Measurements from ENCODE around the gene ADRB1.

Gene ADRB1

DNA sequence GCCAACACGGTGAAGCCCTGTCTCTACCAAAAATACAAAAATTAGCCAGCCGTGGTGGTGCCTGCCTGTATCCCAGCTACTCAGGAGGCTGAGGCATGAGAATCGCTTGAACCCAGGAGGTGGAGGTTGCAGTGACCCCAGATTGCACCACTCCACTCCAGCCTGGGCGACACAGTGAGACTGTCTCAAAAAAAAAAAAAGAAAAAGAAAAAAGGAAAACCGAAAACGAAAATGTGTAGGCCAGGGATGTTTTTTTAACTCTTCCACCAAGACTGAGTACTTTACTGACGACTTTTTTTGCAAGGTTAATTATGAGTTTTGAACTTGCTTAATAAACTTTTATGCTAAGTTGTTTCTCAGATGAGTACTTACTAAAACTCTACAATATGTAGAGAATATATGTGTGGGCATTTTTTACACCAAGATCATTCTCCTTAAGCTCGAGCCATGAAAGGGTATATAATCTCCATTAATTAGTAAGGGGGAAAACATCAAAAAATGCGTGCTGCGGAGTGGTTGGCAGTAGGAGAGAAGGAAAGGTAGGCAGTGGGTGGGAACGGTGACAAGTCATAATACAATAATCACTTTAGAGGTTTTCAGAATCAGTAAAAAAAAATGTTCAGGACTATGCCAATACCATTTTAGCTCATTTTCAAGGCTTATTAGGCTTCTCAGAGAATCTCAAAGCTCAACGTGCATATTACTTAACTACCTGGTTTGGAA lies 8.6 kb upstream of the ADRB1 start:
- Histone ChIP-seq H3K4me1 (no peaks in the 10 kb centered on the region), H4K20me1 (no peaks in the 10 kb centered on the region), H3K4me2 (no peak overlapping the region), H3K4me3 (no peak overlapping the region), H3K36me3 (no peaks in the 10 kb centered on the region), H3K27me3 (no peaks in the 10 kb centered on the region), H3K27ac (no peak overlapping the region), H3K9me3 (no peaks in the 10 kb centered on the region), H3K9ac (no peak overlapping the region)
- no peak for TF ChIP-seq Cebpa-rat (IDR thresholded peaks at IDR 0.05)

DNA sequence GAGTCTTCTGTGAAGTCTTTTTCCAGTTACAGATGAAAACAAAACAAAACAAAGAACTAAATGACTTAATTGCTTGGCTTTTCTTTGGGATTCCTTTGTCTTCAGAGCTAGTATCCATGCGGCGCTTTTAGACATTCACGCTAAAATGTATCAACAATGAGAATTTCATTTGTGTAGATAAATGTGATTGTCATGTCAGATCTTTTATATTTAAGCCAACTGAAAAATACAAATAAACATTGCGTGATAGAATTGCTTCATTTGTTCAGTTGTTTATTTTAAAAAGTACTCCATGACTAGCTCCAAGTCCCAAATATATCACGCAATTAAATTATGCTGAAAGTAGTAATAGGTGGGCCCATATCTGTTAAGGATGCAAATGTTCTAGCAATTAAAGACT lies 7.9 kb upstream of the ADRB1 start:
- no peak overlapping the region for H3K27ac ChIP-seq
- no peaks in the 10 kb centered on the region for H3K27me3 ChIP-seq
- no peaks in the 10 kb centered on the region for H3K4me1 ChIP-seq

DNA sequence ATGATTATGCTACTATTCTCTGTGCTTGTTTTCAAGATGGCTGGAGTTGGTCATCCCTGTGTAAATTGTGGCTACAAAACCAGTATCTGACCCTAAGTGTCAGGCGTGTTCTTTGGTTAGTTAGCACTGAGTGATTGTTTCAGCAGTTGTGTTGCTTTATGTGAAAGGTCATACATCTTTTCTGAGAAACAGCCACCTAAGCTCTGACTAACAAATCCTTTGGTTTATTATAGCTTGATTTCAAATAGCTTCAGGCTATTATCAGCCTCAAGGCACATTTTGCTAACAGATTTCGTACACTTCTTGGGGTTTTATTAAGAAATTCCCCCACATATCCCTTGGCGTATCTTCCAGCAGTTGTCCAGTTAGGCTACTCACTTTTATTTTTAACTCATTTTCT lies 4.8 kb upstream of the ADRB1 start:
- TF ChIP-seq Cebpa-rat (IDR thresholded peaks at IDR 0.05): no peak
- no peaks in the 10 kb centered on the region for H3K9me3 ChIP-seq
- H3K36me3 ChIP-seq: no peaks in the 10 kb centered on the region
- peaks cover 8% of the 10 kb centered on the region; the same call in 1 of the 2 replicates for H3K4me1 ChIP-seq
- H3K4me2 ChIP-seq: no peak overlapping the region
- no peaks in the 10 kb centered on the region for H3K27me3 ChIP-seq
- no peak overlapping the region for H3K27ac ChIP-seq
- no peak overlapping the region for H3K4me3 ChIP-seq
- H4K20me1 ChIP-seq: no peaks in the 10 kb centered on the region
- H3K9ac ChIP-seq: no peak overlapping the region

More for the DNA sequence above, 7.9 kb upstream of the ADRB1 start:
- Histone ChIP-seq H3K9ac (no peak overlapping the region), H3K4me2 (no peak overlapping the region), H4K20me1 (no peaks in the 10 kb centered on the region), H3K4me3 (no peak overlapping the region), H3K36me3 (no peaks in the 10 kb centered on the region), H3K9me3 (no peaks in the 10 kb centered on the region)
- TF ChIP-seq Cebpa-rat (IDR thresholded peaks at IDR 0.05): no peak

DNA sequence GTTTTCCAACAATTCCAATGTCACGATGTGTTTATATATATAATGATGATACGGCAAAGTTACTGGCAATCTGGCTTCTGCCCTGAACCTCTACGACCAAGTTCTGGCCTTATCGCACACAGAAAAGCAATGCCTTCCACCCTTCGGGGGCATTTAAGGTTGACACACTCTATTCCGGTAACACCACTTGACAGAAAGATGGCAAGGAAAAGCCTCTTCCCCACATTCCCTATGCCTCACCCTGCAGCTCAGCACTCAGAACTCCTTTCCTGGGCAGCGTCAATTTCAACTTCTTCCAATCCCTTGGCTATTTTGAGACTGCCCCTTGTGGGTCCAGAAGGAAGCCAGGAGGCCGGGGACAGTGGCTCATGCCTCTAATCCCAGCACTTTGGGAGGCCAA lies 2.5 kb upstream of the ADRB1 start:
- Histone ChIP-seq H3K9me3 (peaks cover 8% of the 10 kb centered on the region), H3K9ac (no peak overlapping the region), H4K20me1 (no peaks in the 10 kb centered on the region), H3K4me3 (no peak overlapping the region), H3K27ac (no peak overlapping the region), H3K4me2 (no peak overlapping the region; the same call in 1 of the 2 replicates), H3K36me3 (no peaks in the 10 kb centered on the region), H3K27me3 (peaks cover 22% of the 10 kb centered on the region), H3K4me1 (peaks cover 15% of the 10 kb centered on the region; the same call in 1 of the 2 replicates)
- TF ChIP-seq Cebpa-rat (IDR thresholded peaks at IDR 0.05): no peak

DNA sequence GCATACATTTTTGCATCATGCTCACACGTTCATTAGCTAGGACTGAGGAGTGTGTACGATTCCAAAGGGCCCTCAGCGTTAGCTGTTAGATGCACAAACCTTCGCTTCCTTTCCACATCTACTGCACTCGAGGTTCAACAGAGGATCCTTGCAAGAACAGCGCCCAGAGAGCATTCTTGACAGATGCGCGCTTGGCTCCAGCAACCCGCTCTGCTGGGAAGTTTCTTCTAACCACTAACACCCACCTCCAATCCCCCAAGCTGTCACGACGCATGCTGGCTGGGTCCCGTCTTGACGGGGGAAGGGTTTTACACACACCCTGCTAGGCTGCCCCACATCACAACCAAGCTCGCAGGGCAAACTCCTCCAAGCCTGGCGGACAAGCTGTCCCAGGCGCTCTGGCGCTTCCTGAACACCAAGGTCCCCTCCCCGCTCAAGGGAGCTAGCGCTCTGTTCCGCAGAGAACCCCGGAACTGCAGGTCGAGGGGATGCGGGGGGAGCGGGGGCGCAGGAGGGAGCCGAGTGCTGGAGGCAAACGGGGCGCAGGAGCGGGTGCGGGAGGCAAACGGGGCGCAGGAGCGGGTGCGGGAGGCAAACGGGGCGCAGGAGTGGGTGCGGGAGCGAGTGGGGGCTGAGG lies 653 bp upstream of the ADRB1 start:
- Histone ChIP-seq H4K20me1 (0 out of 2 replicates have a peak, but pooled peaks cover 5% of the 10 kb centered on the region), H3K27me3 (peaks cover 24% of the 10 kb centered on the region), H3K9ac (peak overlapping the region; percentile 67), H3K4me1 (peaks cover 15% of the 10 kb centered on the region; the same call in 1 of the 2 replicates), H3K9me3 (peaks cover 8% of the 10 kb centered on the region), H3K4me2 (peak overlapping the region; percentile 90), H3K4me3 (peak overlapping the region; percentile 74), H3K27ac (peak overlapping the region; percentile 59), H3K36me3 (no peaks in the 10 kb centered on the region)
- no peak for TF ChIP-seq Cebpa-rat (IDR thresholded peaks at IDR 0.05)

DNA sequence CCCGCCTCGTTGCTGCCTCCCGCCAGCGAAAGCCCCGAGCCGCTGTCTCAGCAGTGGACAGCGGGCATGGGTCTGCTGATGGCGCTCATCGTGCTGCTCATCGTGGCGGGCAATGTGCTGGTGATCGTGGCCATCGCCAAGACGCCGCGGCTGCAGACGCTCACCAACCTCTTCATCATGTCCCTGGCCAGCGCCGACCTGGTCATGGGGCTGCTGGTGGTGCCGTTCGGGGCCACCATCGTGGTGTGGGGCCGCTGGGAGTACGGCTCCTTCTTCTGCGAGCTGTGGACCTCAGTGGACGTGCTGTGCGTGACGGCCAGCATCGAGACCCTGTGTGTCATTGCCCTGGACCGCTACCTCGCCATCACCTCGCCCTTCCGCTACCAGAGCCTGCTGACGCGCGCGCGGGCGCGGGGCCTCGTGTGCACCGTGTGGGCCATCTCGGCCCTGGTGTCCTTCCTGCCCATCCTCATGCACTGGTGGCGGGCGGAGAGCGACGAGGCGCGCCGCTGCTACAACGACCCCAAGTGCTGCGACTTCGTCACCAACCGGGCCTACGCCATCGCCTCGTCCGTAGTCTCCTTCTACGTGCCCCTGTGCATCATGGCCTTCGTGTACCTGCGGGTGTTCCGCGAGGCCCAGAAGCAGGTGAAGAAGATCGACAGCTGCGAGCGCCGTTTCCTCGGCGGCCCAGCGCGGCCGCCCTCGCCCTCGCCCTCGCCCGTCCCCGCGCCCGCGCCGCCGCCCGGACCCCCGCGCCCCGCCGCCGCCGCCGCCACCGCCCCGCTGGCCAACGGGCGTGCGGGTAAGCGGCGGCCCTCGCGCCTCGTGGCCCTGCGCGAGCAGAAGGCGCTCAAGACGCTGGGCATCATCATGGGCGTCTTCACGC lies 825 bp downstream of the ADRB1 start:
- Histone ChIP-seq H3K9me3 (peaks cover 8% of the 10 kb centered on the region), H3K4me3 (peak overlapping the region; percentile 74), H3K36me3 (no peaks in the 10 kb centered on the region), H3K4me1 (peaks cover 15% of the 10 kb centered on the region; the same call in 1 of the 2 replicates), H3K27me3 (peaks cover 24% of the 10 kb centered on the region), H3K27ac (no peak overlapping the region), H3K9ac (peak overlapping the region; percentile 62; the same call in 1 of the 2 replicates), H3K4me2 (peak overlapping the region; percentile 90), H4K20me1 (0 out of 2 replicates have a peak, but pooled peaks cover 5% of the 10 kb centered on the region)
- no peak for TF ChIP-seq Cebpa-rat (IDR thresholded peaks at IDR 0.05)

DNA sequence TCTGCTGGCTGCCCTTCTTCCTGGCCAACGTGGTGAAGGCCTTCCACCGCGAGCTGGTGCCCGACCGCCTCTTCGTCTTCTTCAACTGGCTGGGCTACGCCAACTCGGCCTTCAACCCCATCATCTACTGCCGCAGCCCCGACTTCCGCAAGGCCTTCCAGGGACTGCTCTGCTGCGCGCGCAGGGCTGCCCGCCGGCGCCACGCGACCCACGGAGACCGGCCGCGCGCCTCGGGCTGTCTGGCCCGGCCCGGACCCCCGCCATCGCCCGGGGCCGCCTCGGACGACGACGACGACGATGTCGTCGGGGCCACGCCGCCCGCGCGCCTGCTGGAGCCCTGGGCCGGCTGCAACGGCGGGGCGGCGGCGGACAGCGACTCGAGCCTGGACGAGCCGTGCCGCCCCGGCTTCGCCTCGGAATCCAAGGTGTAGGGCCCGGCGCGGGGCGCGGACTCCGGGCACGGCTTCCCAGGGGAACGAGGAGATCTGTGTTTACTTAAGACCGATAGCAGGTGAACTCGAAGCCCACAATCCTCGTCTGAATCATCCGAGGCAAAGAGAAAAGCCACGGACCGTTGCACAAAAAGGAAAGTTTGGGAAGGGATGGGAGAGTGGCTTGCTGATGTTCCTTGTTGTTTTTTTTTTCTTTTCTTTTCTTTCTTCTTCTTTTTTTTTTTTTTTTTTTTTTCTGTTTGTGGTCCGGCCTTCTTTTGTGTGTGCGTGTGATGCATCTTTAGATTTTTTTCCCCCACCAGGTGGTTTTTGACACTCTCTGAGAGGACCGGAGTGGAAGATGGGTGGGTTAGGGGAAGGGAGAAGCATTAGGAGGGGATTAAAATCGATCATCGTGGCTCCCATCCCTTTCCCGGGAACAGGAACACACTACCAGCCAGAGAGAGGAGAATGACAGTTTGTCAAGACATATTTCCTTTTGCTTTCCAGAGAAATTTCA lies 1.7 kb downstream of the ADRB1 start:
- Histone ChIP-seq H3K4me1 (peaks cover 15% of the 10 kb centered on the region; the same call in 1 of the 2 replicates), H3K4me3 (peak overlapping the region; percentile 31; the same call in 1 of the 2 replicates), H3K4me2 (peak overlapping the region; percentile 55), H3K36me3 (no peaks in the 10 kb centered on the region), H4K20me1 (0 out of 2 replicates have a peak, but pooled peaks cover 5% of the 10 kb centered on the region), H3K27me3 (peaks cover 24% of the 10 kb centered on the region), H3K9ac (no peak overlapping the region), H3K9me3 (peaks cover 8% of the 10 kb centered on the region), H3K27ac (no peak overlapping the region)
- TF ChIP-seq Cebpa-rat (IDR thresholded peaks at IDR 0.05): no peak

DNA sequence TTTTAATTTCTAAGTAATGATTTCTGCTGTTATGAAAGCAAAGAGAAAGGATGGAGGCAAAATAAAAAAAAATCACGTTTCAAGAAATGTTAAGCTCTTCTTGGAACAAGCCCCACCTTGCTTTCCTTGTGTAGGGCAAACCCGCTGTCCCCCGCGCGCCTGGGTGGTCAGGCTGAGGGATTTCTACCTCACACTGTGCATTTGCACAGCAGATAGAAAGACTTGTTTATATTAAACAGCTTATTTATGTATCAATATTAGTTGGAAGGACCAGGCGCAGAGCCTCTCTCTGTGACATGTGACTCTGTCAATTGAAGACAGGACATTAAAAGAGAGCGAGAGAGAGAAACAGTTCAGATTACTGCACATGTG lies 2.4 kb downstream of the ADRB1 start:
- Histone ChIP-seq H3K9me3 (peaks cover 8% of the 10 kb centered on the region), H4K20me1 (0 out of 2 replicates have a peak, but pooled peaks cover 5% of the 10 kb centered on the region), H3K4me1 (peaks cover 15% of the 10 kb centered on the region; the same call in 1 of the 2 replicates), H3K9ac (no peak overlapping the region), H3K4me2 (peak overlapping the region; percentile 55), H3K27me3 (peaks cover 24% of the 10 kb centered on the region), H3K36me3 (no peaks in the 10 kb centered on the region), H3K27ac (no peak overlapping the region), H3K4me3 (no peak overlapping the region)
- no peak for TF ChIP-seq Cebpa-rat (IDR thresholded peaks at IDR 0.05)

Data from BLaER1 (cell line).